Midbrain (tissue), 1 donor: ENCODE measurements around the gene GNAS-AS1.

Experiments
- DNase-seq: peaks from one replicate; lab custom pipeline; 2025; lab: John Stamatoyannopoulos, UW

GNAS-AS1 gene

DNA sequence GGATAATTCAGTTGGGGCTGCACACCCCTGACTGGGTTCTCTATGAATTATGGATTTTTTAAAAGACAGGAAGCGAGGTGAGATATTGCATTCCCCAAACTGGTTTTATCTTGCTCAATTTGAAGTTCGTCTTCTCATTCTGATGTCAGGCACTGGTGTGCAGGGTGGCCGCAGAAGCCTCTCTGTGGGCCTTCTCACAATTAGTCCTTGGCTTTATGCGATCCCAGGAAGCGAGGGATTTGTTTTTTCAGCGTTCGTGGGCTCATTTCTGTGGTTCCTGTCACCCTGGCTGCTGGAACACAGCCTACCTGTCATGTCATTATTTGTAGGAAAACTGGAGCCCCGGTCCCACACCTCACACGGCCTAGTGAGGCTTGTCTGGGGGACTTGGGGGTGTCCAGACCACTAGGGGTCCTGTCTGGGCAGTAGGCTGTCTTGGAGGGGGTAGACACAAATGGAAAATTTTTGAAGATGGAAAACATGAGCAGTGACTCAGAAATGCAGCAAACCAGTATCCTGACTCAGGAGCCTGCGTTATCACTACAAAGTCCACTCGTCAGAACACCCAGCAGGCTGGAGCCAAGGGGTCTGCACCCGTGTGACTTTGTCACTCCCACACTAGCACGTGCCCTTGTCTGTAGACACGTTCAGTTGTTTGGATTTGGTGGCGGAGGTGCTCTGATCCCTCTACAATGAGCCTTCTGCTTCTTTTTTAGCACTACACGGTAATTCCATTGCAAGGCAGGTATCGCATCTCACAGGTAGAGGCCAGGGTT is 42.2 kb downstream of the GNAS-AS1 start:
- DNase-seq, result no peak

DNA sequence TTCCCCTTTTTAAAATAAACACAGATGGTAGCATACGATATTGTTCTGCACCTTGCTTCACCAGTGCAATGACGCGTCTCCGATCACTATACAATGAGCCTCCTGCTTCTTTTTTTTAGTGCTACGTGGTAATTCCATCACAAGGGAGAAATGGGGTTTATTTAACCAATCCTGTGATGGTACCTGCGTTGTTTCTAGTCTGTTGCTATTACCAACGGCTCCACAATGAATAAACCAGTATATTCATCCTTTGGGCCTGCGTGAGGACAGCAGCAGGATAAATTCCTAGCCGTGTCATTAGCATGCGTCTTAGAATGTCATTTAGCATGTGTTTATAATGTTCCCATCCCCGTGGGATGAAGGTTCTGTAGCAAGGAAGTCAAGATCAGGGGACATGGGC is 42.9 kb downstream of the GNAS-AS1 start:
- DNase-seq, result no peak

DNA sequence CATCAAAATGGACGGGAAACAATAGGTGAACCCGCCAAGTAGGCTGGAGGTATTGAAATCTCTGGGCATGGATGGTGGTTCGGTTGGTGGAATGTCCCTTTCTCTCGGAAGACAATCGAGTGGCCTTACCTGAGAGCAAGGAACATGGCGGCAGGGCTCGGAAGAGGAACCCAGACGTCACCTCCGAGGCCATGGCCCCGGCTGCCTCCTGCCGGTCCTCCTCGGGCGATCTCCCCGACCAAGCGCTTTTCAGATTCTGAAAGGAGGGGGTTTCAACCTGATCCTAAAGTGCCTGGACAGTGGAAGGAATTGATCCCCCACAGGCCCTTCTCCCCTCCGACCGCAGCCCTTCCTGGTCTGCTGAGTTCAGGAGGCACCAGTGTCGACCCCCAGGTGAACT is 47.2 kb downstream of the GNAS-AS1 start:
- no peak for DNase-seq

DNA sequence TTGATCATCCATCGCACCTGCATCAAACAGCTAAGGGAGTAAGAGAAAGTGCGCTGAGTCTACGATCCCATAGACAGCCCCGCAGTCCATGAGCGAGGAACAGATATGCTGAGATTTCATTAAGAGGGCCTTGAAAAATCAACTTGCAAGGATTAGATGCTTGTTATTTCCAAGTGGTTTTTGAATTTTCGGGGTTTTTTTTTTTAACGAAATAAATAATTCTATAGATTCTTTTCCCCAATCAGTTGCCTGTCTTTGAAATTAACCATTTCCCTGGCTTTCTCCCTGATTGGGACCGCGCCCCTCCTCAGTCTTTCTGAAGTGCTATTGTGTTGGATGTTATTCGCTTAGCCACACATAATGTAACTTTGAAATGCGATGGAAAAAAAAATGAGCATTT is 48.6 kb downstream of the GNAS-AS1 start:
- no peak for DNase-seq

DNA sequence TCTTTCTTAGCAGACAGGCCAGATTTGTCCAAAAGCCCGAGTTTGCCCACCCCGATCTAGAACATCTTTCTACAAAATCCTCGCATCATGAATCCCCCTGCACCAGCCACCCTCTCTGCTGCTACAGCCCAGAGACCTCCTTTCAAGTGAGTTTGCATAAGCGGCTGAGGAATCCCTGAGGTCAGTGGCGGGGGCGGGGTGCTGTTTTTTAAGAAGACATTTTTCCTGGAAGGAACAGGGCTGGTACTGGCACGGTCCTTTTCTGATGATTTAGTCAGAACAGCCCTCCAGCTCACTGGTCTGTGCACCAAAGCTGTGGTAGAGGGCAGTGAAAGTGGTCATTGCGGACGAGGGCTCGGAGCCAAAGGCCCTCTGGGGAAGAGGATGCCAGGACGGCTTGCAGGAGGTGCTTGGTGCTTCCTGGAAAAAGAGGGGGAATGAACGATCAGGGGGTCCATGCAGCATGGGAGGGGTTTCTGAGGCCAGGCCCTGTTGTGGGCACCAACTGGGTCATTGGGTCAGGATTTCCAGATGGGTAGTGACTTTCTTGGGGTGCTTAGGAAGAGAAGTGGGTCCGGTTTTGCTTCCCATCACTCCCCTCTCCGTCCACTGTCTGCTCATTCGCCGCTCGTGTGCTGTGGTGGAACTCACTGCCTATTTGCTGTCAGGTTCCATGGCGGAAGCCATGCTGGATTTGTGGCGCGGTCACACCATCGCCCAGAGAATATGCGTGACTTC is 50.4 kb downstream of the GNAS-AS1 start:
- DNase-seq, result no peak

DNA sequence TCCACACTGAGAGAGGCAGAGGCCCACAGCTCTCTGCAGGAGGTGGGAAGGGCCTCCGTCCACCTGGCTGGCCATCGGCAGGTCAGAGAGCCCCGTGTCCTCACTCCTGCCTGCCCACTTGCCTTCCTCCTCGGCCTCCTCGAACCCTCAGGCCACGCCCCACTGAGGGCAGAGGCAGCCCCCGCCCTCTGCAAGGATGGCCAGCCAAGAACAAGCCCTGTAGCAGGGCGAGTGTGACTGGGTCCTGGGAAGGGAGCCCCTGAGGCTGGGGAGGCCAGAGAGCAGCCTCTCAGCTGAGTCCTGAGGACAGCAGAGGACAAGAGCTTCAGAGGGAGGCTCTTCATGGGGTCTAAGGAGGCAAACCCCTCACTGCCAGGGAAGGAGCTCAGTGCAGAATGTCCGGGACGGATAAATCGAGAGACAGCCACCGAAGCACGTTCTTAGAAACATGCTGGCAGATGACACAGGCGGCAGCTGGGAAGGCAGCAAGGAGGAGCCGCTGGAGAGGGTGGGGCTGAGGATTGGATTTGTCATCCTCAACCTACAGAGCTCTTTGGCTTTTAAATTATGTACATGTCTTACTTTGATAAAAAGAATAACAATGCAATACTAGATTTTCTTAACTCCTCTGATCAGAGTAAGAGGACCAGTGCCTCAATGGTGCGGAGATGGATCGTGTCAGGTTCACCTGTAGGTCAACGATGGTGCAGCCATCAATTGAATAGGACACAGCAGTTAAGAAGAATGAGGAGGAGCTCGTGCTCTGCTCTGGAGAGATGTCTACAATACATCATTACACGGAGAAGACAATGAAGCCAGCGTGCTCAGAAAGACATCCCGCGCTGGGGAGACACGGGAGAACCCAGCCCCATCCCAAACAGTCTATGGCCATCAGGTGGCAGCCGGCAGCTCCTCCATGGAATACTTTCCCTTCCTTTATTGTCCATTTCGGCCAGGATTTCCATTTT is 53.0 kb downstream of the GNAS-AS1 start:
- no peak for DNase-seq

DNA sequence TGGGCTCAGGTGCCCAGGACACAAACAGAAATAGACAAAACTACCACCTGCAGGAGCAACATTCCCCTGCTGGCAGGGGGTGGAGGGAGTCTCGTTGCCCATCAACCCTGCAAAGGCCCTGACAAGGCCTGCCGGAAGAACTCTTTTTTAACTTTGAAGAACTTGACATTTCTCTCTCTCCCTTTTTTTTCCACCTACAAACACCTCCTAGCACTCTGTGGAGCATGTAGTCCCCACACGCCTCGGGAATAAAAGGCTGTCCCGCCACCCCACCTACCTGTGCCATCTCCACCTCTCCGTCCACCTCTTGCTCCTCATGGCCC is 54.8 kb downstream of the GNAS-AS1 start:
- no peak for DNase-seq

DNA sequence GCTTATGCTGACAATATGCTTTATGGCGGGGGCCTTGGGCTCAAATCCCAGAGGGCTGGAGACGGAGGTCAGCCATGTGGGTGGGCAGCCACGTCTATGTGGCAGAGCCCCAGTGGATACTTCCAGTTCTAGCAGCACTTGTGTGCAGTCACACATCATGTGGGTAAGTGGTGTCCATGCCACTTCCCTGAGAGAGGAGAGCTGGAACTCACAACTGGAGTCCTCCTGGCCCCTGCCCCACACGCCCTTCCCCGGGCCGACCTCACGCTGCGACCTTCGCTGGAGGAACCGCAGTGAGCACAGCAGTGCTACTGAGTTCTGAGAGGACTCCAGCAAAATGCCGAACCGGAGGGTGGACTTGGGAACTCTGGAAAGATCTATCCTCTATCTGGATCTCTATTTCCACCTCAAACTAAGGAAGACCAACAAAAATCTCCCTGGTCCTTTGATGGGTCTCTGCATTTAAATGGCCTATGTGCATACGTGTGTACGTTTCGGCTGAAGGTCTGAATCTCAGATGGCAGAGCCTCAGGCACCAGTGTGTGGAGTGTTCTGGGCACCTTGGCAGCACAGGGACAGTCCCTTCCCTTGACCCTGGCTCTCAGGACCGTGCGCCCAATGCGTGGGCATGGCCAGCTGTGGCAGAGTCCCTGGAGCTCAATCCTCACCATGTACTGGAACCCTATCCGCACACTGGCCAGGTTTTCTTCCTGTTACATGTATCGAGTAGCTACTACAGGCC is 55.4 kb downstream of the GNAS-AS1 start:
- DNase-seq, result no peak

DNA sequence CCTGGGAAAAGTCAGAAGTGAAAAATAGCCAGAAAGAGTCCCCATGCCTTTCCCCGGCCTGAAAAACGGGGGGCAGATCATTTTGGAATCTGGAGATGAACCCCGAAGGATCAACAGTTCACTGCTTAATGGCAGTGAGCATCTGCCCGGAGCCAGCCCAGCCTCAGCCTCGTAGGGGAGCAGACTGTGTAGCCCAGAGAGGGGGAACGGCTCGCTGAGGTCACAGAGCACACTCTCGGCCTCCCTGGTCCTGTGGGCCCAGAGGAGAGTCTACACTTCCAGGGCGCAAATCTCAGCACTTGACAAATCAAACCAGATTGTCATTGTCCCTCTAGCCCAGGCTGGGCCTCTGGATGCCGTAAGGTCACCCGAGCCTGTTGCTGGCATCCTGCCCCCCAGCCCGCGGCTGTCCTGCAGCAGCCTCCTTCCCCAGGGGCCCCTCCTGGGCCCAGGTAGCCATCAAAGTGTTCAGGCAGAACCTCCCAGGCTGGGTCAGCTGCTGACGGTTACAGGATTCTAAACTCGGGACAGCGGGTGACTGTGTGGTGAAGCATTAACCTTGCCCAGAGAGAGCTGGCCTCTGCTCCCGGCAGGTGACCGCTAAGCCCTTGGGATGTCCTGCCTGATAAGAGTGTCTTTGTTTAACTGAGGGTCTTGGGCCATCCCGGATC is 56.1 kb downstream of the GNAS-AS1 start:
- no peak for DNase-seq

DNA sequence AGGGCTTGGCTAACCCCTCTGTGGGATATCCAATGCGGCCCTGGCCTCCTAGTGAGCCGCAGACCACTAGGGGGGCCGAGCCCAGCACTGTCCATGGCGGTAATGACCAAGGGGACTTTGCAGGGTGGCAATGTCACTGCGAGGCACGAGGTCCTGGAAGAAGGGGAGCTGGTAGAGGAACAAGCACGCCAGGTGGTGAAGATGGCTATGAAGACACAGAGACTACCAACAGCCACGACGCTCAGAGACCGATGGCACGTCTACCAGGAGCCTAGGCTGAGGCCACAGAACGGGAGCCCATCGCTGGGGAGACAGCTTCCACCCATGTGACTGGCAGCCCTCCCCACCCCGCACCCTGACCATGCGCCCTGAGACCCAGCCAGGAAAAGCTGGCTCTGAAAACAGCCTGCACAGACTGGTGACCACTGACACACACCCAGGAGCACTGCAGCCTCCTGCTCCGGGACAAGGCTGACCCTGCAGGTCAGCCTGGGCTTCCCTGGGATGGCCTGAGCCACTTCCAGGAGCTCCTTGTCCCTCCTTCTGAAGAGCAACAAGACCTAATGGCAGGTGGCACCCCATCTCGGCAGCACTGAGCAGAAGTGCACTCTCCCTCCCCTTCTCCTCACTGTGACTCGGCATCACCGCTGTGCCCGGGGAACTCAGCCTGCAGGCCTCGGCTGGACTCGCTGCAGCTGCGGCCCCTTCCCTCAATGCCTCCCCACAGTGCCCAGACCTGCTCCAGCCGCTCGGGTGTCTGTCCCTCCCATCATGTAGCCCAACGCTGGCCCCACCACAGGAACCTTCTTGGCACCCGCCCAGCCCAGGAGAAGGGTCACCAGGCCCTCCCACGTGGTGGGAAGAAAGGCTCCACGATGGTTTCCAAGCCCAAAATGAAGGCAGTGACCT is 56.9 kb downstream of the GNAS-AS1 start:
- DNase-seq, result no peak

DNA sequence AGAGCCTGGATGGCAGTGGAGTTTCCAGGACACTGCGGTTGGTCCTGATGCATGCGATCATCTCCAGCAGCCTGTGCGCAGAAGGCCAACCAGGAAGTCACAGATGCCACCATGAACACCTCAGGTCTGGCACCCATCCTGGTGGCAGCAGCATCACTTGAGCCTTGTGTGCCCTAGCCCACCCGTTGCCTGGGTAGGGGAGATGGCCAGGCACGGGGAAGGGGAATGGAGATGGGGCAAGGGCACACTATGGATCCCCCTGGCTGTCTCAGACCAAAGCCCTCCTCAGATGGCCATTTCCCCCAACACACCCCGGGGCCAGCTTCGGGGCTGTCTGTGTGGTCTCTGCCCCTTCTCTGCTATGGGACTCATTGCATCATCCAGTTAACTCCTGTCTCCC is 58.3 kb downstream of the GNAS-AS1 start:
- no peak for DNase-seq

DNA sequence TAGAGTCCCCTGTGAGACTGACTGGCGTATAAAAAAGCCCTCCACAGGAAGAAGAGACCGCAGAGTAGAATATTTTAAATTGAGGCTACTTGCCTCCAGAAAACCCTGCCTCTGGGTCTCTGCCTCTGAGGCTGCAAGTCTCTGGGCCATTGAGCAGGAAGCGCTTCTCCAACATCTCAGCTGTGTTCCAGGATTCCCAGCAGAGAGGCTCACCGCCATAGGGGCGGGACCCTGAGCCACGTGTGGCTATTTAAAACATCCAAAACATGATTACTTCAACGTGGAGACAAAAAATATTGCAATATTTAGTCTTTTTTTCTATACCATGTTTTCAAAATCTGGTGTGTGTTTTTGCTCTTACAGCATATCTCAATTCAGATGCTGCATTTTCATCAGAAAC is 59.4 kb downstream of the GNAS-AS1 start:
- no peak for DNase-seq

DNA sequence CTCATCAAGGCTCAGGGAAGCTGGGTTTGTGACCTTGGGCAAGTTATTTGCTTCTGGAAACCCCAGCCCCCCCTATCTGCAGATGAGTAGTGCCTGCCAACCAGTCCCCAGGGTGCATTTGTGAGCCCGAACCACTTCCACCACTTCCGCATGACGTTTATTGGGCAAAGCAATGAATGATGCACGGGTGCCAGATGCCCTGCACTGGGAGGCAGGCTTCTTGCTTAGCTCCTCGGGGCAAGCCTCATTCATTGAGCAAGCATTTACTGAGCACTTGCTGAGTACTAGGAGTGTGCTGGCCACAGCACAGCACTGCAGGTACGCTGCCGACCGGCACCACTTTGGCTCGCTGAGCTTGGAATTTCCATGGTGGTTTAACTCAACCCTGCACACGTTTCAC is 60.2 kb downstream of the GNAS-AS1 start:
- DNase-seq, result no peak

DNA sequence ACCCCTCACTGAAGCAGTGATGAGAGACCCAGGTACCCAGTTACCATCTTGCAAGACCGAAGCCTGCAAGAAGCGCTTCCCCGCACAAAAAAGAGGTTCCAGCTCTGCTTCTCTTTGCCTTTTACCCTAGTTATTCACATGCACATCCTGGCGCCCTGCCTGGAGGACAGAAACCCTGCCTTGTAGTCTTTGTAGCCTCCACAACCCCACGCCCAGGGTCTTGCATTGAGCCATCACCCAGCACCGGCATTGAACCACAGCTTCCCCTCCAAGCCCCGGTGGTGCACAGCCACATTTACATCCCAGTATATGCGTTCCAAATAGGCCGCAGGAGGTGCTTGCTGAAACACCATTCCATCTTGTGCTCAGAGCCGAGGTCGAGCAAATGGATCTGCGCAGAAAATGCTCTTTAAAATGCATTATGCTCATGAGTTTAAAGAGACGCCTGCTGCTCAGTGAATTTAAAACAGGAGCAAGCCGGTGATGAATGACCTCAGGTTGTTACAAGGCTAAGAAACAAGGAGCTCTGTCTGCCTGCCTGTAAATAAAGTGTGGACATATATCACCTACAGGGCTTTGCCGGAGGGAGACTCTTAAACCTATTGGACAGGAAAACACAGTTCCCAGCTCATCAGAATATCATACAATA is 61.7 kb downstream of the GNAS-AS1 start:
- no peak for DNase-seq

DNA sequence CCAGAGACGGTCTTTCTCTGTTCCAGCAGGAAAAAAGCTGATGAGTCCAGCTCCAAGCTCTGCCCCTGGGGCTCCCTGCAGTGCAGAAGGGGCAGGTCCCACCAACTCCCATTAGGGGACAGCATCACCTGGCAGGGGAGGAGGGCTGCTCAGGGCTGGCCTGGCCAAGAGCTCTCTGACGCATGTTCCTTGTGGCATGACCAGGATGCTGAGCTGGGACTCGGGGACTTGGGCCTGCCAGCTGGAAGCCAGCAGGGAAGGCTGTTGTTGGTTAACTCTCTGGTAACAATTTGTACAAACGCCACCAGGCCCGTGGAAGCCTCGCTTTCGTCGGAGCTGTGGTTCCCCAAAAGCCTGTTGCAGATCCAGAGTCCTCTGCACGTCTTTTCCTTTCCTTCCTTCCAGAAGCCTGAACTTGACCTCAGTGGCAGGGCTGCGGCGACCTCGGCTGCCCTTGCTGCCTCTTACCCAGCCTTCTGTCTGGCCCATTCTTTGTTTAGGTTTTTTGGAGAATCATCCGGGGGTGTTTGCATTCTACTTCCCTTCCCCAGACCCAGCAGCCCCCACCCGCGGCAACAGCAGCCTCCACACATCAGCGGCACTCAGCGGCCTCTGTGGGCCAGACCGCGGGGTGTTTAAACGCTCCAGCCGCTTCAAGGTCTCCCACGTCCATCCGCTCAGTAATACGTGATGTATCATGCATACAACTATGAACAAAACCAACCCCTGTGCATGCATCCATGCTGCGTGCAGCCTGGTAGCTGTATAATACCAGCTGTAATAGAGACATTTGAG is 63.3 kb downstream of the GNAS-AS1 start:
- DNase-seq, result no peak

DNA sequence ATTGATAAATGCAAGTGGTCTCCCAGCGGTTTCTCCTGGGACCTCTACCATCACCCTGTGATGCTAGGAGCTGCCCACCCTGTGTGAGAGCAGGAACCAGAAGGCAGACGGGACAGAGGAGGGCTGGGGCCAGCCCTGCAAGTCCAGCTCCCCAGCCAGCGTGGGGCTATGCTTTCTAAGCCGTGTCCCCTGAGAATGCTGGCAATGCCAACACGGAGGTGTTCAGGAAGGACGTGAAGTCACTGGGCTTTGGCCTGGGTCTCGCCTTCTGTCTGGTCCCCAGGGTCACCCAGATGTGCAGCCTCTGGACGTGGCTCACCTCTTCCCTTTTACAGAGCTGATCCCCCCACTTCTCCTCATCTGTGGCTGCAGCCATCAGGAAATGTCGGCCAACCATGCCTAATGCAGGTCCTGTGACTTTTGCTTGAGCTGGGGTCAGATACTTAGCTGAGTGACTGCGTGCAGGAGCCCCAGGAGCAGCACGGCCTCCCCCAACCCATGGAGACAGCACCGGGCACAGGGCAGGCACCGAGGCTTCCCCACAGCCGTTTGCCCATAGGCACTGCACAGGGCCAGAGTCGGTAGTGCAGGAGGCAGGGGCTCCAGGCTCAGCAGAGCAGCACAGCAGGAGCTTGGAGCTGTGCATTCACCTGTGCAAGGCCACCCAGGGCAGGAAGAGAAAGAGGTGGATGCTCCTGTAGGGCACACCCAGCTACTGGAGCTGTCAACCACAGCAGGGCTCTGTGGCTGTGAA is 66.2 kb downstream of the GNAS-AS1 start:
- no peak for DNase-seq

DNA sequence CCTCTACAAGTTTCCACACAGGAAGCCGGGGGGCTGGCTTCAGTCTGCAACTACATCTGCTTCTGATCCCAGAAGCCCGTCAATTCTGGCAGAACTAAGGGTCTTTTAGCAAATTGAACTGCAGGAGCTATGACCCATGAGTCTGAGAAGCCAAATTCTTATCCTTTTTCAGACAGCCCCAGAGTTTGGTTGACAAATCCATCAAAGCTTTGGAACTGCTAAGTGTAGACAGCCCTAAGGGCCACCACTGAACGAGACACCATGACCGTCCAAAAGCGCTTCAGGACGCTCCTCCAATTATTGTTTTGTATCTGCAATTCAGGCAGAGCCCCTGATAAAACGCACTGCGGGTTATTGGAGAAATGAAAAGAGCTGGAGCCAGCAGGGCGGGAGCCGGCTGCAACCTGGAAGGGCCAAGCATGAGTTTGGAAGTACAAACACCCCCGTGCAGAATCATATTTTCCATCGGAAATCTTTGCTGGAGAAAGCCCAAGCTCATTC is 67.1 kb downstream of the GNAS-AS1 start:
- DNase-seq, result no peak

DNA sequence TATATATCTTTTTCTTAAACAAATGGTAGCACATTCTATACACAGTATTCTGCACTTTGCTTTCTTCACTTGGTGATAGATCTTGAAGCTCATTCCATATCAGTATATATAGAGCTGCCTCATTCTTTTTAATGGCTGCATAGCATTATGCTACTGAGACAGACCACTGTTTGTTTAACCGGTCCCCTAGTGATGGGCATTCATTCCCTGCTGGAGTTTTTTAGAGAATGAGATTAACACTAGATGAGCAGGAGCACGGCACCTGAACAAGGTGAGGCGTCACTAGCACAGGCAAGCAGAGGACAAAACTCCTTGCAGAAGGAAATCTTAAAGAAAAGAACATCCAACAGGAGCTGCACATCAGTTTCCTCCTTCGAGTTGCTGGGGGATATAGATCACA is 69.6 kb downstream of the GNAS-AS1 start:
- no peak for DNase-seq
